Suprapubic skin (tissue), 4 donors: ENCODE measurements around the gene KDM4B. TPM values are rescaled to one million over a fixed set of nuclear protein-coding genes. Genes with fewer than 3 reads are reported as not detected.
"Not testable (repeated sequence)": the region's sequence is repeated elsewhere in the genome, so short reads cannot be mapped to it uniquely, and the experiment has no call there.

Experiments
- DNase-seq, 2 donors: peaks; one replicate each; pipeline ENCODE4 v3.0.0-alpha.2; 2019; ENCODE audit warnings: low spot score in 2 of 2
- H3K27ac ChIP-seq: fragments of 200-600 bp; sonication (generic); one replicate; pipeline ENCODE4 v1.5.1; 2019
- H3K27me3 ChIP-seq: fragments of 200-600 bp; sonication (generic); one replicate; pipeline ENCODE4 v1.5.1; 2019
- H3K36me3 ChIP-seq: fragments of 200-600 bp; sonication (generic); one replicate; pipeline ENCODE4 v1.5.1; 2019
- H3K4me1 ChIP-seq: fragments of 200-600 bp; sonication (generic); one replicate; pipeline ENCODE4 v1.5.1; 2019
- H3K4me3 ChIP-seq: fragments of 200-600 bp; sonication (generic); one replicate; pipeline ENCODE4 v1.5.1; 2019; ENCODE audit warnings: mild to moderate bottlenecking
- H3K9me3 ChIP-seq: fragments of 200-600 bp; sonication (generic); one replicate; pipeline ENCODE4 v1.5.1; 2019
- EP300 ChIP-seq: sonication (generic); formaldehyde crosslinking; IDR thresholded peaks from one replicate; pipeline ENCODE4 v1.6.1; 2017; ENCODE audit warnings: antibody characterized with exemption
- POLR2A ChIP-seq, 2 donors: fragments of 450-650 bp; IDR thresholded peaks; one replicate each; pipeline ENCODE4 v1.6.1; 2017; ENCODE audit warnings: antibody characterized with exemption in 2 of 2, mild to moderate bottlenecking in 2 of 2, moderate library complexity in 2 of 2
- POLR2AphosphoS5 ChIP-seq, 3 donors: sonication (generic); formaldehyde crosslinking; IDR thresholded peaks; one replicate each; pipeline ENCODE4 v1.6.1; 2017; ENCODE audit warnings: antibody characterized with exemption in 3 of 3
- WGBS: methylation state at CpG from one replicate; pipeline ENCODE4 v1.1.5; 2018; 5-methylcytosine and 5-hydroxymethylcytosine counted together
- total RNA-seq, 4 donors: library from RNA; depleted of rRNA; stranded (reverse); fragments of >200 nt; gene quantifications; one replicate each; pipeline ENCODE4 v1.1.0, GENCODE V29; 2016
- TF ChIP-seq, protein P1 (sequence below), 2 donors: fragments of 200-600 bp in 1 of 2; fragments of 450-650 bp in 1 of 2; sonication (generic) in 1 of 2; IDR thresholded peaks; one replicate each; pipeline ENCODE4 v1.5.1; 2016 to 2019; ENCODE audit warnings: antibody characterized with exemption in 2 of 2, mild to moderate bottlenecking in 1 of 2, moderate library complexity in 1 of 2

Gene KDM4B
- total RNA-seq, 4 donors from 2014 or later: 34.2 to 82.7 (median 48.7) TPM

DNA sequence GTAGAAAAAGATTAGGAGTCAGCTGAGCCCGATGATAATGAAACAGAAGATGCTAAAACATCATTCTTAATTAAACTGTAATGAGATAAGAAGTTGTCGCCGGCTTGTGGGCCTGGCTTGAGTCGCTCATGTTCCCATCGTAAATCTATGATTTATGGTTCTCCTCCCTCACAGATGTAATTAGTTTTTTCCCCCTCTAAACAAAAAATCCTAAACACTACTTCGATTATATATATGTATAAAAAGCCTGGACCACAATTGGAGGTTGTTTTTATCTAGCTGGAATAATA is 220.3 kb downstream of the KDM4B start:
- no peak for DNase-seq
- H3K4me1 ChIP-seq: no peaks in the 10 kb centered on the region
- no peaks in the 10 kb centered on the region for H3K36me3 ChIP-seq
- H3K9me3 ChIP-seq: no peaks in the 10 kb centered on the region
- 24% methylated on average over 6 of the region's 6 CpGs for WGBS
- H3K27ac ChIP-seq: no peak overlapping the region
- no peak overlapping the region for H3K4me3 ChIP-seq
- TF ChIP-seq POLR2AphosphoS5 (IDR thresholded peaks at IDR 0.05): no peak
- TF ChIP-seq, protein P1, sequence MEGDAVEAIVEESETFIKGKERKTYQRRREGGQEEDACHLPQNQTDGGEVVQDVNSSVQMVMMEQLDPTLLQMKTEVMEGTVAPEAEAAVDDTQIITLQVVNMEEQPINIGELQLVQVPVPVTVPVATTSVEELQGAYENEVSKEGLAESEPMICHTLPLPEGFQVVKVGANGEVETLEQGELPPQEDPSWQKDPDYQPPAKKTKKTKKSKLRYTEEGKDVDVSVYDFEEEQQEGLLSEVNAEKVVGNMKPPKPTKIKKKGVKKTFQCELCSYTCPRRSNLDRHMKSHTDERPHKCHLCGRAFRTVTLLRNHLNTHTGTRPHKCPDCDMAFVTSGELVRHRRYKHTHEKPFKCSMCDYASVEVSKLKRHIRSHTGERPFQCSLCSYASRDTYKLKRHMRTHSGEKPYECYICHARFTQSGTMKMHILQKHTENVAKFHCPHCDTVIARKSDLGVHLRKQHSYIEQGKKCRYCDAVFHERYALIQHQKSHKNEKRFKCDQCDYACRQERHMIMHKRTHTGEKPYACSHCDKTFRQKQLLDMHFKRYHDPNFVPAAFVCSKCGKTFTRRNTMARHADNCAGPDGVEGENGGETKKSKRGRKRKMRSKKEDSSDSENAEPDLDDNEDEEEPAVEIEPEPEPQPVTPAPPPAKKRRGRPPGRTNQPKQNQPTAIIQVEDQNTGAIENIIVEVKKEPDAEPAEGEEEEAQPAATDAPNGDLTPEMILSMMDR (IDR thresholded peaks at IDR 0.05): no peak
- no peak for TF ChIP-seq EP300
- no peak for TF ChIP-seq POLR2A (IDR thresholded peaks at IDR 0.05)
- H3K27me3 ChIP-seq: no peaks in the 10 kb centered on the region

DNA sequence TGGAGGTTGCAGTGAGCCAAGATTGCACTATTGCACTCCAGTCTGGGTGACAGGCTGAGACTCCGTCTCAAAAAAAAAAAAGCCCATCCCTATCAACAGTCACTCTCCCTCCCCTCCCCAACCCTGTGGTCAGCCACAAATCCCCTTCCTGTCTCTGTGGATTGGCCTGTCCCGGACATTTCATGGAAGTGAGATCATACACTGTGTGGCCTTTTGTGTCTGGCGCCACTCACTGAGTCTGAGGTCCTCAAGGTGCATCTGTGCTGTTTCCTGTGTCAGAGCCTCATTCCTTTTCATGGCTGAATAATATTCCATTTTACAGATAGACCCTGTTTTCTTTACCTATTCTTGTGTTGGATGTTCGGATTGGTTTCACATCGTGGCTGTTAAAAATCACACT is 222.2 kb downstream of the KDM4B start:
- DNase-seq: no peak
- H3K27ac ChIP-seq: no peak overlapping the region
- 85% methylated on average over 5 of the region's 5 CpGs for WGBS
- TF ChIP-seq EP300: no peak
- TF ChIP-seq, protein P1 (IDR thresholded peaks at IDR 0.05): no peak
- no peak for TF ChIP-seq POLR2A (IDR thresholded peaks at IDR 0.05)
- no peak for TF ChIP-seq POLR2AphosphoS5 (IDR thresholded peaks at IDR 0.05)
- H3K27me3 ChIP-seq: no peaks in the 10 kb centered on the region
- no peaks in the 10 kb centered on the region for H3K9me3 ChIP-seq
- H3K4me3 ChIP-seq: no peak overlapping the region
- no peaks in the 10 kb centered on the region for H3K4me1 ChIP-seq
- no peaks in the 10 kb centered on the region for H3K36me3 ChIP-seq

GRCh38 chr19:5192568-5192967 is 223.7 kb downstream of the KDM4B start:
- WGBS: 75% methylated on average over 5 of the region's 5 CpGs
- no peak for TF ChIP-seq POLR2A (IDR thresholded peaks at IDR 0.05)
- TF ChIP-seq POLR2AphosphoS5 (IDR thresholded peaks at IDR 0.05): no peak
- TF ChIP-seq, protein P1 (IDR thresholded peaks at IDR 0.05): no peak
- no peak for TF ChIP-seq EP300
- Histone ChIP-seq H3K4me3 (no peak overlapping the region), H3K27me3 (no peaks in the 10 kb centered on the region), H3K9me3 (no peaks in the 10 kb centered on the region), H3K4me1 (no peaks in the 10 kb centered on the region), H3K27ac (no peak overlapping the region), H3K36me3 (no peaks in the 10 kb centered on the region)
- no peak for DNase-seq

DNA sequence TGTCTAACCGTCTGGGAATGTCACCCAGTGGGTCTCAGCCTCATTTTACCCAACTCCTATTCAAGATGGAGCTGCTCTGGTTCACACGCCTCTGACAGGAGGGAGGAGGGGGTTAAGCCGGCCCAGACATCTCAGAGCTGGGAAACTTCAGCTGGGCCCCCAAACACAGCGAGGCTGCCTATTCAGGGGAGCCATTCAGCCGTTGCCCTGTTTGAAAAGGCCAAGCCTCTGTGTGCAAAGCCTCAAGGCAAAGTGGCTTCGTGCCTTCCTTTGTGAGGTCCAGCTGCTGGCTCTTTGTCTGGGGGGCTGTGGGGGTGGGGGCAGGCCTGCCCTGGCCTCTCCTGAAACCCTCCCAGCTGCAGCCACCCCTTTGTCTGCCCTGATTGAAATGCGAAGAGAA is 224.3 kb downstream of the KDM4B start:
- Histone ChIP-seq H3K27ac (no peak overlapping the region), H3K4me3 (no peak overlapping the region), H3K4me1 (no peaks in the 10 kb centered on the region), H3K9me3 (no peaks in the 10 kb centered on the region), H3K27me3 (no peaks in the 10 kb centered on the region), H3K36me3 (no peaks in the 10 kb centered on the region)
- TF ChIP-seq, protein P1 (IDR thresholded peaks at IDR 0.05): no peak
- no peak for TF ChIP-seq POLR2A (IDR thresholded peaks at IDR 0.05)
- no peak for TF ChIP-seq EP300
- WGBS: 62% methylated on average over 6 of the region's 7 CpGs
- no peak for DNase-seq

- no peak for DNase-seq
- TF ChIP-seq POLR2AphosphoS5 (IDR thresholded peaks at IDR 0.05): no peak
- TF ChIP-seq, protein P1 (IDR thresholded peaks at IDR 0.05): no peak
- no peak for TF ChIP-seq POLR2A (IDR thresholded peaks at IDR 0.05)
- no peak for TF ChIP-seq EP300
- Histone ChIP-seq H3K27ac (no peak overlapping the region), H3K4me1 (no peaks in the 10 kb centered on the region), H3K9me3 (no peaks in the 10 kb centered on the region), H3K36me3 (no peaks in the 10 kb centered on the region), H3K4me3 (no peak overlapping the region), H3K27me3 (no peaks in the 10 kb centered on the region)
- WGBS: 93% methylated on average over 4 of the region's 4 CpGs
Observed at GRCh38 chr19:5194641-5195040, 225.7 kb downstream of the KDM4B start.

DNA sequence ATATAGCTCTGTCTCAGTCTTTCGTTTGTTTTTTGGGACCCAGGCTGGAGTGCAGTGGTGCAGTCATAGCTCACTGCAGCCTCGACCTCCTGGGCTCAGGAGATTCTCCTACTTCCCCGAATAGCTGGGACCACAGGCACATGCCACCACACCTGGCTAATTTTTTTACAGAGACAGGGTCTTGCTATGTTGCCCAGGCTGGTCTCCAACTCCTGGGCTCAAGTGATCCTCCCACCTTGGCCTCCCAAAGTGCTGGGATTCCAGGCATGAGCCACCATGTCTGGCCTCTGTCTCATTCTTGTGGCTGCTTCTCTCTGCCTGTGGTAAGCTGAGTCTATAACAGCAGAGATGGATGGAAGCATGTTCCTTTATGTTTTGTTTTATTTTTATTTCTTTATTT is 226.7 kb downstream of the KDM4B start:
- 91% methylated on average over 3 of the region's 3 CpGs for WGBS
- H3K27me3 ChIP-seq, H3K27ac ChIP-seq, H3K36me3 ChIP-seq, H3K4me1 ChIP-seq, H3K9me3 ChIP-seq, H3K4me3 ChIP-seq, DNase-seq: not testable (repeated sequence)
